IMR-90 (cell line): Measurements from ENCODE around the gene ENHO. TPM values are rescaled to one million over a fixed set of nuclear protein-coding genes. Genes with fewer than 3 reads are reported as not detected.
A peak's percentile ranks its signal among the peaks of the same experiment; 100 is the strongest.

Experiments used
- ATAC-seq: fragments of 200-7000 bp; cut with Tn5 transposase; 2 replicates; pipeline ENCODE4 v1.9.1; 2020; ENCODE audit warnings: low read depth, mild to moderate bottlenecking, moderate library complexity
- Bru-seq: library from RNA; stranded (reverse); fragments of 400-500 nt; gene quantifications from one replicate; lab custom pipeline; 2021; lab: Mats Ljungman, UMichigan
- BruChase-seq, 2 experiments: library from RNA; stranded (reverse); fragments of 400-500 nt; gene quantifications; one replicate each; lab custom pipeline; 2021; lab: Mats Ljungman, UMichigan
- BruUV-seq: library from RNA; stranded (reverse); fragments of 400-500 nt; replicated peaks from 2 replicates; lab custom pipeline; 2021; lab: Mats Ljungman, UMichigan
- CTCF ChIA-PET: fragments of 300-600 bp; formaldehyde crosslinking; extraction: SDS; loops from one replicate; lab custom pipeline; 2021; ENCODE audit warnings: antibody characterized with exemption; lab: Yijun Ruan, JAX
- POLR2A ChIA-PET: fragments of 300-600 bp; sonication (Branson Sonifier 250); formaldehyde crosslinking; loops from one replicate; lab custom pipeline; 2022; ENCODE audit warnings: antibody characterized with exemption; ENCODE audit not compliant: unreplicated experiment; lab: Charles Lee
- DNase-seq: peaks from one replicate; pipeline ENCODE4 v3.0.0; 2013
- H2AFZ ChIP-seq: replicated peaks from 2 replicates; pipeline ENCODE3; 2013; ENCODE audit warnings: low read length, mild to moderate bottlenecking; ENCODE audit not compliant: poor library complexity
- H2AK5ac ChIP-seq: 2 replicates; pipeline ENCODE4 v1.6.1; 2013; ENCODE audit warnings: low read depth, low read length, inconsistent platforms
- H2AK9ac ChIP-seq: replicated peaks from 2 replicates; pipeline ENCODE3; 2013; ENCODE audit warnings: mild to moderate bottlenecking, low read depth, low read length, moderate library complexity; ENCODE audit not compliant: poor library complexity
- H2BK120ac ChIP-seq: 2 replicates; pipeline ENCODE4 v1.6.1; 2013; ENCODE audit warnings: low read depth, low read length, inconsistent platforms
- H2BK15ac ChIP-seq: 3 replicates; pipeline ENCODE4 v1.6.1; 2013; ENCODE audit warnings: low read depth, low read length, inconsistent platforms
- H2BK20ac ChIP-seq: 2 replicates; pipeline ENCODE4 v1.6.1; 2013; ENCODE audit warnings: low read depth, mild to moderate bottlenecking, inconsistent platforms, low read length, moderate library complexity
- H2BK5ac ChIP-seq: 2 replicates; pipeline ENCODE4 v1.6.1; 2013; ENCODE audit warnings: mild to moderate bottlenecking, low read depth, low read length, inconsistent platforms; ENCODE audit not compliant: poor library complexity, severe bottlenecking
- H3K14ac ChIP-seq: replicated peaks from 2 replicates; pipeline ENCODE4 v1.6.1; 2013; ENCODE audit warnings: low read depth, low read length, inconsistent platforms
- H3K18ac ChIP-seq: 2 replicates; pipeline ENCODE4 v1.6.1; 2013; ENCODE audit warnings: low read depth, low read length, control low read depth
- H3K23ac ChIP-seq: 2 replicates; pipeline ENCODE4 v1.6.1; 2013; ENCODE audit warnings: low read depth, low read length, inconsistent platforms
- H3K27ac ChIP-seq: 2 replicates; pipeline ENCODE4 v1.5.1; 2013; ENCODE audit warnings: mild to moderate bottlenecking, control low read depth, low read length; ENCODE audit not compliant: insufficient read depth
- H3K27me3 ChIP-seq: 2 replicates; pipeline ENCODE4 v1.6.1; 2013; ENCODE audit warnings: low read length; ENCODE audit not compliant: control insufficient read depth, insufficient read depth
- H3K36me3 ChIP-seq: 2 replicates; pipeline ENCODE4 v1.6.1; 2013; ENCODE audit warnings: low read length, mixed read lengths; ENCODE audit not compliant: control insufficient read depth, insufficient read depth
- H3K4ac ChIP-seq: 2 replicates; pipeline ENCODE4 v1.6.1; 2013; ENCODE audit warnings: low read depth, low read length, inconsistent platforms
- H3K4me1 ChIP-seq: 2 replicates; pipeline ENCODE4 v1.6.1; 2013; ENCODE audit warnings: low read length, mixed read lengths; ENCODE audit not compliant: control insufficient read depth, insufficient read depth
- H3K4me2 ChIP-seq: 2 replicates; pipeline ENCODE4 v1.6.1; 2013; ENCODE audit warnings: low read depth, mild to moderate bottlenecking, control low read depth, low read length, moderate library complexity
- H3K4me3 ChIP-seq: 2 replicates; pipeline ENCODE4 v1.5.1; 2013; ENCODE audit warnings: low read depth, mild to moderate bottlenecking, control low read depth, low read length, moderate library complexity; ENCODE audit not compliant: insufficient read depth
- H3K56ac ChIP-seq: 2 replicates; pipeline ENCODE4 v1.6.1; 2013; ENCODE audit warnings: low read length, inconsistent platforms; ENCODE audit not compliant: insufficient read depth; ENCODE audit errors: extremely low read depth
- H3K79me1 ChIP-seq, 2 experiments: 2 replicates each; pipeline ENCODE4 v1.6.1; 2013; ENCODE audit warnings: low read length in 2 of 2, inconsistent platforms in 1 of 2, low read depth in 1 of 2
- H3K9ac ChIP-seq: 2 replicates; pipeline ENCODE4 v1.6.1; 2013; ENCODE audit warnings: low read depth, low read length, control low read depth
- H3K9me1 ChIP-seq: 2 replicates; pipeline ENCODE4 v1.6.1; 2013; ENCODE audit warnings: low read length, inconsistent platforms; ENCODE audit not compliant: insufficient read depth
- H3K9me3 ChIP-seq: 2 replicates; pipeline ENCODE4 v1.6.1; 2013; ENCODE audit warnings: low read length; ENCODE audit not compliant: control insufficient read depth, insufficient read depth
- H4K20me1 ChIP-seq: 2 replicates; pipeline ENCODE4 v1.6.1; 2013; ENCODE audit warnings: low read length, inconsistent platforms; ENCODE audit not compliant: insufficient read depth
- H4K5ac ChIP-seq: 2 replicates; pipeline ENCODE4 v1.6.1; 2013; ENCODE audit warnings: mild to moderate bottlenecking, low read depth, low read length, control low read depth
- H4K8ac ChIP-seq, 2 experiments: 2 replicates each; pipeline ENCODE4 v1.6.1; 2013; ENCODE audit warnings: low read depth in 2 of 2, low read length in 2 of 2, control low read depth in 1 of 2, inconsistent platforms in 1 of 2
- H4K91ac ChIP-seq: 2 replicates; pipeline ENCODE4 v1.6.1; 2013; ENCODE audit warnings: low read depth, low read length, inconsistent platforms; ENCODE audit not compliant: insufficient read depth
- BHLHE40 ChIP-seq: fragments of 150-350 bp; IDR thresholded peaks from 2 replicates; pipeline ENCODE4 v1.6.1; 2016; ENCODE audit warnings: mild to moderate bottlenecking, low read depth, low read length
- CHD1 ChIP-seq: IDR thresholded peaks from 2 replicates; pipeline ENCODE4 v1.6.1; 2012; ENCODE audit warnings: low read depth, low read length, improper control_type of control experiment
- FOS ChIP-seq: fragments of 150-350 bp; IDR thresholded peaks from 2 replicates; pipeline ENCODE4 v1.6.1; 2016; ENCODE audit warnings: low read depth, low read length
- MAFK ChIP-seq: IDR thresholded peaks from 2 replicates; pipeline ENCODE4 v1.6.1; 2012; ENCODE audit warnings: low read depth, low read length, improper control_type of control experiment
- MAZ ChIP-seq: IDR thresholded peaks from 2 replicates; pipeline ENCODE4 v1.6.1; 2012; ENCODE audit warnings: low read depth, mild to moderate bottlenecking, low read length, improper control_type of control experiment, moderate library complexity, borderline replicate concordance
- NFE2L2 ChIP-seq: fragments of 150-350 bp; IDR thresholded peaks from 2 replicates; pipeline ENCODE4 v1.6.1; 2016; ENCODE audit warnings: low read depth, mild to moderate bottlenecking, low read length
- POLR2A ChIP-seq: IDR thresholded peaks from 2 replicates; pipeline ENCODE4 v1.6.1; 2012; ENCODE audit warnings: mild to moderate bottlenecking, low read depth, low read length
- RCOR1 ChIP-seq: IDR thresholded peaks from 2 replicates; pipeline ENCODE4 v1.6.1; 2012; ENCODE audit warnings: mild to moderate bottlenecking, low read length, improper control_type of control experiment; ENCODE audit not compliant: insufficient replicate concordance
- RFX5 ChIP-seq: IDR thresholded peaks from 2 replicates; pipeline ENCODE4 v1.8.0; 2012; ENCODE audit warnings: low read depth, mild to moderate bottlenecking, low read length, moderate library complexity
- SMC3 ChIP-seq: fragments of 150-350 bp; IDR thresholded peaks from 2 replicates; pipeline ENCODE4 v1.6.1; 2016; ENCODE audit warnings: low read depth, mild to moderate bottlenecking, antibody characterized with exemption, low read length, moderate library complexity
- WGBS, 2 experiments: methylation state at CpG; one replicate each; pipeline versions ENCODE4 v1.1.5 to v1.1.7; 2013; ENCODE audit warnings: missing lambda C conversion rate in 2 of 2; ENCODE audit not compliant: insufficient read length in 1 of 2; ENCODE audit errors: extremely low coverage in 2 of 2; 5-methylcytosine and 5-hydroxymethylcytosine counted together
- dilution Hi-C: fragments of 300-500 bp; cut with HindIII; formaldehyde crosslinking; loops from one replicate; pipeline ENCODE4 v1.14.3; 2018; ENCODE audit warnings: low sequenced_read_pairs; ENCODE audit not compliant: unreplicated experiment
- in situ Hi-C: fragments of 300-500 bp; cut with MboI; formaldehyde crosslinking; loops from 3 replicates; pipeline ENCODE4 v1.14.3; 2019; ENCODE audit warnings: low sequenced_read_pairs, inconsistent platforms, mixed read lengths
- intact Hi-C: fragments of 100-400 bp; cut with micrococcal nuclease; formaldehyde crosslinking; loops from 2 replicates; pipeline ENCODE4 v1.10.0; 2022
- long read RNA-seq: library from polyadenylated mRNA; unstranded; transcript quantifications from one replicate; pipeline ENCODE4 v2.0.0, GENCODE V29; 2021; ENCODE audit not compliant: unreplicated experiment
- polyA plus RNA-seq, 3 experiments: library from polyadenylated mRNA; depleted of rRNA; stranded (reverse); fragments of >200 nt; gene quantifications; 2 replicates each; pipeline ENCODE4 v1.2.3, GENCODE V29; 2012; ENCODE audit warnings: low replicate concordance in 1 of 3
- total RNA-seq: library from RNA; depleted of rRNA; stranded (reverse); fragments of >200 nt; gene quantifications from 2 replicates; pipeline ENCODE4 v1.2.3, GENCODE V29; 2012; rRNA removed
- TF ChIP-seq, protein P1 (sequence below): conservative IDR thresholded peaks from 2 replicates; pipeline ENCODE4 v1.5.1; 2012; ENCODE audit warnings: mild to moderate bottlenecking, low read depth, low read length, improper control_type of control experiment
- TF ChIP-seq, protein P2 (sequence below): fragments of 150-350 bp; IDR thresholded peaks from 2 replicates; pipeline ENCODE4 v1.6.1; 2016; ENCODE audit warnings: low read depth, mild to moderate bottlenecking, low read length, moderate library complexity, borderline replicate concordance

The ENHO gene
- total RNA-seq: not detected in 2 replicates
- polyA plus RNA-seq (2012; rRNA removed): 0.10 TPM in 1 of 2 replicates, not detected in the other
- polyA plus RNA-seq (2012; cell fraction: cytosol; rRNA removed): 0.06 and 0.14 TPM in 2 replicates
- polyA plus RNA-seq (2012; cell fraction: nucleus; rRNA removed; ENCODE audit: low replicate concordance): 0.05 TPM in 1 of 2 replicates, not detected in the other
- Bru-seq, nascent RNA: not detected
- BruChase-seq, experiment 1, labeled RNA remaining after a 6-hour chase: not detected
- not detected for BruChase-seq, experiment 2, labeled RNA remaining after a 2-hour chase
- long read RNA-seq, partial matches to known transcripts: 0 of 1 reads
- long read RNA-seq, other reads (novel, unspliced or antisense): 0 of 1 reads

DNA sequence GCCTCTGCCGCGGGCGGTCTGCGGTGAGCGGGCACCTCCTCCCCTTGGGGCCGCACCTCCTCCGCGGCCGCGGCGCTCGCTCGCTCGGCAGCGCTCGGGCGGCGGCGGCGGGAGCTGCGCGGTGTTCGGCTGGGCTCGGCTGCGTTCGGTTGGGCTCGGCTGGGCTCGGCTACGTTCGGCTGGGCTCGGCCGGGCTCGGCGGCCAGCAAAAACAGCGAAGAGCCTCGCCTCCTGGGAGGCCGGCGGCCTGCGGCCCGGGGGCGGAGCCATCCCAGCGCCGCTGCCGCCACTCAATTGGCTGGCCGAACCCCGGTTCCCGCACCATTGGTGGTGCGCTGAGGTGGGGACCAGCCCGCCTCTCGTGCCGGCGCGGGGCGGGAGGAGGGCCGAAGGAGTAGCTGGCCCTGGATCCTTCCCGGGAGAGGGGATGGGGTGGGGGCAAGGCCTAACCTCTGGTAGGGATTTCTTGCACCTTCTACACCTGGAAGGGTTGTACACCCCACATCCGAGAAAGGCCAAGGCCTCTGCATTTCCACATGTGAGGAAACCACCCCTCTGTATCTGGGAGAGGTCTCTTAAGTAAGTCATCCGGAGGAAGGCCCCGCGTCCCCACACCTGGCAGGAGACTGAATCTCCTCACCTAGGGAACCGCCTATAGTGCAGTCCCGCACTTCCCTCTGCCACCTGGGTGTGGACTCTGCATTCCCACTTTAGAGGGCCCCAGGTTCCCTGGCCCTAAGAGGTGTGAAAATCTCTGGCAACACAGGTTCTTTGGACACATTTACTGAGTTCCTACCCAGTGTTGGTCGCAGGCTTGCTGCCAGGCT, at the start of gene ENHO:
TSS of gene ENHO (minus strand) at position 20 of the 827 bp plus-strand sequence. CDS start 1,295 bp downstream, outside the sequence.
- ChIA-PET CTCF (no interaction called here), POLR2A (no interaction called here)
- no TSS peak for BruUV-seq
- H3K79me1 ChIP-seq: no peaks in the 10 kb centered on the region
- H3K4ac ChIP-seq: no peak within 1 kb of the TSS
- H2AK9ac ChIP-seq: peak within 1 kb of the TSS; percentile 65
- no peak within 1 kb of the TSS; the same call in 1 of the 2 replicates for H2AK5ac ChIP-seq
- no peaks in the 10 kb centered on the region for H3K9me1 ChIP-seq
- 0% methylated on average over 25 of the region's 63 CpGs; no CpG with 5 or more reads in 1 of the 2 experiments for WGBS, 2 experiments
- intact Hi-C loops: no loop called here
- DNase-seq (peak; percentile 75), ATAC-seq (peak; percentile 100)
- H4K20me1 ChIP-seq: peaks cover 5% of the 10 kb centered on the region
- no peak within 1 kb of the TSS for H2BK15ac ChIP-seq
- H2BK20ac ChIP-seq: no peak within 1 kb of the TSS
- no peak within 1 kb of the TSS for H3K27ac ChIP-seq
- no peak within 1 kb of the TSS for H3K18ac ChIP-seq
- no peaks in the 10 kb centered on the region for H3K4me1 ChIP-seq
- H3K27me3 ChIP-seq: peaks cover 47% of the 10 kb centered on the region
- no peak within 1 kb of the TSS for H2BK5ac ChIP-seq
- H4K91ac ChIP-seq: no peak within 1 kb of the TSS
- dilution Hi-C loops: no loop called here
- H2AFZ ChIP-seq: peak within 1 kb of the TSS; percentile 93
- TF ChIP-seq BHLHE40: peak; percentile 84
- TF ChIP-seq, protein P1, sequence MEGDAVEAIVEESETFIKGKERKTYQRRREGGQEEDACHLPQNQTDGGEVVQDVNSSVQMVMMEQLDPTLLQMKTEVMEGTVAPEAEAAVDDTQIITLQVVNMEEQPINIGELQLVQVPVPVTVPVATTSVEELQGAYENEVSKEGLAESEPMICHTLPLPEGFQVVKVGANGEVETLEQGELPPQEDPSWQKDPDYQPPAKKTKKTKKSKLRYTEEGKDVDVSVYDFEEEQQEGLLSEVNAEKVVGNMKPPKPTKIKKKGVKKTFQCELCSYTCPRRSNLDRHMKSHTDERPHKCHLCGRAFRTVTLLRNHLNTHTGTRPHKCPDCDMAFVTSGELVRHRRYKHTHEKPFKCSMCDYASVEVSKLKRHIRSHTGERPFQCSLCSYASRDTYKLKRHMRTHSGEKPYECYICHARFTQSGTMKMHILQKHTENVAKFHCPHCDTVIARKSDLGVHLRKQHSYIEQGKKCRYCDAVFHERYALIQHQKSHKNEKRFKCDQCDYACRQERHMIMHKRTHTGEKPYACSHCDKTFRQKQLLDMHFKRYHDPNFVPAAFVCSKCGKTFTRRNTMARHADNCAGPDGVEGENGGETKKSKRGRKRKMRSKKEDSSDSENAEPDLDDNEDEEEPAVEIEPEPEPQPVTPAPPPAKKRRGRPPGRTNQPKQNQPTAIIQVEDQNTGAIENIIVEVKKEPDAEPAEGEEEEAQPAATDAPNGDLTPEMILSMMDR: 0 out of 2 replicates have a peak, but pooled peaks have one; percentile 13
- TF ChIP-seq MAZ: peak; percentile 44; the same call in 1 of the 2 replicates
- no peak for TF ChIP-seq CHD1
- no peak for TF ChIP-seq POLR2A
- no peak for TF ChIP-seq RCOR1
- no peak for TF ChIP-seq MAFK
- TF ChIP-seq SMC3: no peak
- peak; percentile 48; the same call in 1 of the 2 replicates for TF ChIP-seq FOS
- TF ChIP-seq NFE2L2: no peak
- TF ChIP-seq, protein P2, sequence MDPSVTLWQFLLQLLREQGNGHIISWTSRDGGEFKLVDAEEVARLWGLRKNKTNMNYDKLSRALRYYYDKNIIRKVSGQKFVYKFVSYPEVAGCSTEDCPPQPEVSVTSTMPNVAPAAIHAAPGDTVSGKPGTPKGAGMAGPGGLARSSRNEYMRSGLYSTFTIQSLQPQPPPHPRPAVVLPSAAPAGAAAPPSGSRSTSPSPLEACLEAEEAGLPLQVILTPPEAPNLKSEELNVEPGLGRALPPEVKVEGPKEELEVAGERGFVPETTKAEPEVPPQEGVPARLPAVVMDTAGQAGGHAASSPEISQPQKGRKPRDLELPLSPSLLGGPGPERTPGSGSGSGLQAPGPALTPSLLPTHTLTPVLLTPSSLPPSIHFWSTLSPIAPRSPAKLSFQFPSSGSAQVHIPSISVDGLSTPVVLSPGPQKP: no peak
- no peak for TF ChIP-seq RFX5
- H2BK120ac ChIP-seq: no peak within 1 kb of the TSS
- no peaks in the 10 kb centered on the region for H3K9me3 ChIP-seq
- H3K14ac ChIP-seq: no peak within 1 kb of the TSS; the same call in 1 of the 2 replicates
- H3K36me3 ChIP-seq: no peaks in the 10 kb centered on the region
- in situ Hi-C loops: no loop called here
- H3K4me3 ChIP-seq: peak within 1 kb of the TSS; percentile 9; the same call in 1 of the 2 replicates
- H3K9ac ChIP-seq: no peak within 1 kb of the TSS; the same call in 1 of the 2 replicates
- peak within 1 kb of the TSS in 1 of 2 experiments; percentile 53; a peak in 1 of 4 replicates for H4K8ac ChIP-seq
- peak within 1 kb of the TSS; percentile 81 for H3K4me2 ChIP-seq
- no peak within 1 kb of the TSS for H3K56ac ChIP-seq
- H3K23ac ChIP-seq: peak within 1 kb of the TSS; percentile 42
- no peak within 1 kb of the TSS for H4K5ac ChIP-seq
